ENCODE data around the gene FAAP24.
"Not testable (repeated sequence)": the region's sequence is repeated elsewhere in the genome, so short reads cannot be mapped to it uniquely, and the experiment has no call there.

FAAP24 gene

DNA sequence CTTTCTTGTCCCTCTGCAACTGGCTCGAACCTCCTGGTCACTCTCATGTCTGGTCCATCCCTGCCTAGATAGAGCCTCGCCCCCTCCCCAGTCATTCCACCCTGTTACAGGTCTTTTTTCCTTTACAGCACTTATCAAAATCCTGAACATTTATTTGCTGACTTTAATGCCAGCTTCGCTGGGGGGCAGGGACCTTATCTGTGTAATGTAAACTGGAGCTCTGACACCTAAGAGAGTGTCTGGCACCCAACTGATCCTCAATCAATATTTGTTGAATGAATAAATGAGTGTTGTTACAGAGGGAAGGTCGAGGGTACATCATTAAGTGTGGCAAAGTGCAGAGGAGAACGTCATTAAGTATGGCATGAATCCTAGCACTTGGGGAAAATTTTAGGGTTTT lies 16.7 kb downstream of the FAAP24 start:
- DNase-seq (ENCODE audit: low read depth, low spot score), result no peak
- no peaks in the 10 kb centered on the region for H3K9me3 ChIP-seq (ENCODE audit: insufficient read depth, low read length)
- H3K4me3 ChIP-seq (ENCODE audit: insufficient read length, low read depth), result no peak overlapping the region
- H3K4me1 ChIP-seq (ENCODE audit: insufficient read depth, insufficient read length), result no peaks in the 10 kb centered on the region
- no peak overlapping the region for H3K9ac ChIP-seq (ENCODE audit: insufficient read length, low read depth)
- peaks cover 30% of the 10 kb centered on the region for H3K36me3 ChIP-seq (ENCODE audit: insufficient read depth, insufficient read length, low read length)
- TF ChIP-seq SUZ12 (IDR thresholded peaks at IDR 0.05; ENCODE audit: extremely low read depth, insufficient read depth, insufficient read length) (no peak), ZNF274 (IDR thresholded peaks at IDR 0.05; ENCODE audit: low read depth, low read length) (no peak), YY1 (IDR thresholded peaks at IDR 0.05; ENCODE audit: insufficient read depth, insufficient read length) (no peak)
- no peaks in the 10 kb centered on the region for H3K27me3 ChIP-seq (ENCODE audit: insufficient read depth, insufficient read length)

DNA sequence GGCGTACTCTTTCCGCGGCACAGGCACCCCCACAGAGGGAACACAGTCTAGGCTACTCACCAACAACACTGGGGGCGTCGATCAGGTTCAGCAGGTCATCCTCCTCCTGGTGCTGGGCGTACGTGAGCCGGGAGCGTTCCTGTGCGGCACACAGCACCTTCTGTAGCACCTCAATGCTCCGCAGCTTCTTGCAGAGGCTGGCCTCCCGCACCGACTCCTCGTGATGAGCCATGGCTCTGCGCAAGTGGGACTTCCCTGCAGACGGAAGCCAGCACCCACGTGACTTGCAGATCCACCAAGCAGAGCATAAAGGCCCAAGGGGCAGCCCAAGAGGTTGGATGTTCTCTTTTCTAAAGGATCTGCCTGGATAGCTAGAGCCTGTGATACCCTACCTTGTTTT lies 23.9 kb downstream of the FAAP24 start:
- H3K9me3 ChIP-seq (ENCODE audit: insufficient read depth, low read length); H3K4me3 ChIP-seq (ENCODE audit: insufficient read length, low read depth); H3K4me1 ChIP-seq (ENCODE audit: insufficient read depth, insufficient read length); H3K9ac ChIP-seq (ENCODE audit: insufficient read length, low read depth); DNase-seq (ENCODE audit: low read depth, low spot score); H3K27me3 ChIP-seq (ENCODE audit: insufficient read depth, insufficient read length): not testable (repeated sequence)
- peaks cover 26% of the 10 kb centered on the region for H3K36me3 ChIP-seq (ENCODE audit: insufficient read depth, insufficient read length, low read length)

DNA sequence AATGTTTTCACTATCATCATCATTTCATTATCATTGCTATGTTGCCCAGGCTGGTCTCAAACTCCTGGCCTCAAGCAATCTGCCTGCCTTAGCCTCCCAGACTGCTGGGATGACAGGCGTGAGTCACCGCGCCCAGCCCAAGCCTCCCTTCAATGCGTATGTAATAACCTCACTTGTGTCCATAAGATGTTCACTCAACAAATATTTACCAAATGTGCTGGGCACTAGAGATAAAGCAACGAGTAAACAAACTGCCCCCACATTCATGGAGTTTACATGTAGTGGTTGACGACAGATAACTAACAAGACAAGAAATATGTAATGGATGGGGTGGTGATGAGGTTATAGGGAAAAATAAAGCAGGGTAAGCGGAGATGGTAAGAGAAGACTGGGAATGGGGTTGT lies 25.0 kb downstream of the FAAP24 start:
- H3K36me3 ChIP-seq (ENCODE audit: insufficient read depth, insufficient read length, low read length), result peaks cover 25% of the 10 kb centered on the region
- H3K4me1 ChIP-seq (ENCODE audit: insufficient read depth, insufficient read length); DNase-seq (ENCODE audit: low read depth, low spot score); H3K27me3 ChIP-seq (ENCODE audit: insufficient read depth, insufficient read length); H3K4me3 ChIP-seq (ENCODE audit: insufficient read length, low read depth); H3K9me3 ChIP-seq (ENCODE audit: insufficient read depth, low read length); H3K9ac ChIP-seq (ENCODE audit: insufficient read length, low read depth): not testable (repeated sequence)

GRCh38 chr19:32997716-32998355 lies 25.8 kb downstream of the FAAP24 start:
- Histone ChIP-seq H3K36me3 (ENCODE audit: insufficient read depth, insufficient read length, low read length) (peaks cover 31% of the 10 kb centered on the region), H3K4me1 (ENCODE audit: insufficient read depth, insufficient read length) (no peaks in the 10 kb centered on the region), H3K9ac (ENCODE audit: insufficient read length, low read depth) (no peak overlapping the region), H3K27me3 (ENCODE audit: insufficient read depth, insufficient read length) (no peaks in the 10 kb centered on the region), H3K4me3 (ENCODE audit: insufficient read length, low read depth) (no peak overlapping the region), H3K9me3 (ENCODE audit: insufficient read depth, low read length) (no peaks in the 10 kb centered on the region)
- no peak for DNase-seq (ENCODE audit: low read depth, low spot score)
- TF ChIP-seq YY1 (IDR thresholded peaks at IDR 0.05; ENCODE audit: insufficient read depth, insufficient read length), result no peak
- no peak for TF ChIP-seq SUZ12 (IDR thresholded peaks at IDR 0.05; ENCODE audit: extremely low read depth, insufficient read depth, insufficient read length)
- TF ChIP-seq ZNF274 (IDR thresholded peaks at IDR 0.05; ENCODE audit: low read depth, low read length), result no peak

GRCh38 chr19:32998722-32999121 lies 26.7 kb downstream of the FAAP24 start:
- Histone ChIP-seq H3K9me3 (ENCODE audit: insufficient read depth, low read length) (no peaks in the 10 kb centered on the region), H3K27me3 (ENCODE audit: insufficient read depth, insufficient read length) (no peaks in the 10 kb centered on the region), H3K36me3 (ENCODE audit: insufficient read depth, insufficient read length, low read length) (peaks cover 29% of the 10 kb centered on the region), H3K4me1 (ENCODE audit: insufficient read depth, insufficient read length) (no peaks in the 10 kb centered on the region), H3K9ac (ENCODE audit: insufficient read length, low read depth) (no peak overlapping the region), H3K4me3 (ENCODE audit: insufficient read length, low read depth) (no peak overlapping the region)
- no peak for TF ChIP-seq YY1 (IDR thresholded peaks at IDR 0.05; ENCODE audit: insufficient read depth, insufficient read length)
- no peak for TF ChIP-seq SUZ12 (IDR thresholded peaks at IDR 0.05; ENCODE audit: extremely low read depth, insufficient read depth, insufficient read length)
- TF ChIP-seq ZNF274 (IDR thresholded peaks at IDR 0.05; ENCODE audit: low read depth, low read length), result no peak
- DNase-seq (ENCODE audit: low read depth, low spot score), result no peak

- Histone ChIP-seq H3K4me3 (ENCODE audit: insufficient read length, low read depth) (no peak overlapping the region), H3K9ac (ENCODE audit: insufficient read length, low read depth) (no peak overlapping the region), H3K9me3 (ENCODE audit: insufficient read depth, low read length) (no peaks in the 10 kb centered on the region), H3K27me3 (ENCODE audit: insufficient read depth, insufficient read length) (no peaks in the 10 kb centered on the region), H3K4me1 (ENCODE audit: insufficient read depth, insufficient read length) (no peaks in the 10 kb centered on the region), H3K36me3 (ENCODE audit: insufficient read depth, insufficient read length, low read length) (peaks cover 22% of the 10 kb centered on the region)
- TF ChIP-seq SUZ12 (IDR thresholded peaks at IDR 0.05; ENCODE audit: extremely low read depth, insufficient read depth, insufficient read length) (no peak), ZNF274 (IDR thresholded peaks at IDR 0.05; ENCODE audit: low read depth, low read length) (no peak), YY1 (IDR thresholded peaks at IDR 0.05; ENCODE audit: insufficient read depth, insufficient read length) (no peak)
- DNase-seq (ENCODE audit: low read depth, low spot score), result no peak
Observed at GRCh38 chr19:33000510-33000909, 28.5 kb downstream of the FAAP24 start.

- no peaks in the 10 kb centered on the region for H3K9me3 ChIP-seq (ENCODE audit: insufficient read depth, low read length)
- no peaks in the 10 kb centered on the region for H3K4me1 ChIP-seq (ENCODE audit: insufficient read depth, insufficient read length)
- no peak overlapping the region for H3K4me3 ChIP-seq (ENCODE audit: insufficient read length, low read depth)
- H3K9ac ChIP-seq (ENCODE audit: insufficient read length, low read depth), result no peak overlapping the region
- H3K36me3 ChIP-seq (ENCODE audit: insufficient read depth, insufficient read length, low read length), result peaks cover 20% of the 10 kb centered on the region
- no peaks in the 10 kb centered on the region for H3K27me3 ChIP-seq (ENCODE audit: insufficient read depth, insufficient read length)
- TF ChIP-seq YY1 (IDR thresholded peaks at IDR 0.05; ENCODE audit: insufficient read depth, insufficient read length) (no peak), ZNF274 (IDR thresholded peaks at IDR 0.05; ENCODE audit: low read depth, low read length) (no peak), SUZ12 (IDR thresholded peaks at IDR 0.05; ENCODE audit: extremely low read depth, insufficient read depth, insufficient read length) (no peak)
- DNase-seq (ENCODE audit: low read depth, low spot score), result no peak
Observed at GRCh38 chr19:33000910-33001309, 28.9 kb downstream of the FAAP24 start.

DNA sequence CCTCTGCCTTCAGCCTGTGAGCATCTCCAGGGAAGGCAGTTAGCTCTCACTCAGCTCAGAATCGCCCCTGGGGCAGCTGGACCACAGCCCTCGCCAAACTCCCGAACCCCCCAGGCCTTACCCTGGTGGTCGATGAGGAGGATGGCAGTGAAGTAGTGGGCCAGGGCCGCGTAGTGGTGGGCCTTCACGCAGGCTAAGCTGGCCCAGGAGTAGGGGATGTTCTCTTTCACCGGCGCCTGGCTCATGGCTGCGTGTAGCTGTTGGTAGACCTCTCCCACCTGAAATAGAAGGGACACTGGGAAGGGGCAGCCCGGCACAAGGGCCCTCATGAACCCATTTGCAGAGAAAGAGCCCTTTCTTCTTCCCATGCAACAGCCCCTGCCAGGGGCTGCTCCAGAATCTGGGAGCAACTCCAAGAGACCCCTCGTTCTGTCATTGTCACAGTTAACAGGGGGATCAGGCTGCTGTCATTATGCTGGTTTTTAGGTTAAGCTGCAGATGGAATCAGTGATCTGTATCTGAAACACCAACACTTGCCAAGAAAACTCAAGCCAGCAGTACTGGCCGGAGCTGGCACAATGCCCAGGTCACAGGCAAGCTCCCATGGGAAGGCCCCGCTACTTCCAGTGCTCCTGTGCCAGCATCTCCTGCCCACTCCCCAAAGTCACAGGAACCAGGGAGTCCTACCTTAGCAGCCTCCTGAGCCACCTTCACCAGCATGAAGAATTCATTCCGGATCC lies 30.3 kb downstream of the FAAP24 start:
- DNase-seq (ENCODE audit: low read depth, low spot score); H3K9me3 ChIP-seq (ENCODE audit: insufficient read depth, low read length); H3K9ac ChIP-seq (ENCODE audit: insufficient read length, low read depth); H3K4me3 ChIP-seq (ENCODE audit: insufficient read length, low read depth); H3K4me1 ChIP-seq (ENCODE audit: insufficient read depth, insufficient read length); H3K27me3 ChIP-seq (ENCODE audit: insufficient read depth, insufficient read length): not testable (repeated sequence)
- peaks cover 24% of the 10 kb centered on the region for H3K36me3 ChIP-seq (ENCODE audit: insufficient read depth, insufficient read length, low read length)

GRCh38 chr19:33003424-33004024 lies 31.5 kb downstream of the FAAP24 start:
- H3K4me1 ChIP-seq (ENCODE audit: insufficient read depth, insufficient read length); H3K9me3 ChIP-seq (ENCODE audit: insufficient read depth, low read length); DNase-seq (ENCODE audit: low read depth, low spot score); H3K27me3 ChIP-seq (ENCODE audit: insufficient read depth, insufficient read length); H3K4me3 ChIP-seq (ENCODE audit: insufficient read length, low read depth); H3K9ac ChIP-seq (ENCODE audit: insufficient read length, low read depth): not testable (repeated sequence)
- peaks cover 25% of the 10 kb centered on the region for H3K36me3 ChIP-seq (ENCODE audit: insufficient read depth, insufficient read length, low read length)
